ENCODE results near the gene MED15.

- TF ChIP-seq CTCF (IDR thresholded peaks at IDR 0.05) = no peak
- no peak for TF ChIP-seq POLR2A (IDR thresholded peaks at IDR 0.05)
- no peak for TF ChIP-seq POLR2AphosphoS5 (IDR thresholded peaks at IDR 0.05)
Observed at GRCh38 chr22:20499769-20500168, 7.6 kb upstream of the MED15 start.
